Measurements from ENCODE around the gene TNFRSF6B.
"Not testable (repeated sequence)": the region's sequence is repeated elsewhere in the genome, so short reads cannot be mapped to it uniquely, and the experiment has no call there.

TNFRSF6B gene

GRCh38 chr20:63663332-63664066, 33.0 kb upstream of the TNFRSF6B start:
- DNase-seq = no peak

- no peak for DNase-seq
These were observed 32.2 kb upstream of the TNFRSF6B start for GRCh38 chr20:63664143-63664851.

- DNase-seq = no peak
These were observed 31.4 kb upstream of the TNFRSF6B start for GRCh38 chr20:63664861-63665594.

- no peak for DNase-seq
These were observed 30.7 kb upstream of the TNFRSF6B start for GRCh38 chr20:63665708-63666107.

- DNase-seq = no peak
These were observed 28.6 kb upstream of the TNFRSF6B start for GRCh38 chr20:63667858-63668257.

GRCh38 chr20:63668351-63668750, 28.1 kb upstream of the TNFRSF6B start:
- no peak for DNase-seq

GRCh38 chr20:63671695-63672094, 24.8 kb upstream of the TNFRSF6B start:
- DNase-seq = not testable (repeated sequence)

- DNase-seq = no peak
These were observed 23.8 kb upstream of the TNFRSF6B start for GRCh38 chr20:63672666-63673065.

GRCh38 chr20:63673951-63674350, 22.5 kb upstream of the TNFRSF6B start:
- DNase-seq = no peak

GRCh38 chr20:63675681-63676368, 20.6 kb upstream of the TNFRSF6B start:
- no peak for DNase-seq

- DNase-seq = no peak
These were observed 18.4 kb upstream of the TNFRSF6B start for GRCh38 chr20:63678071-63678470.

GRCh38 chr20:63678667-63679465, 17.6 kb upstream of the TNFRSF6B start:
- DNase-seq = no peak

- DNase-seq = no peak
These were observed 16.6 kb upstream of the TNFRSF6B start for GRCh38 chr20:63679799-63680305.

GRCh38 chr20:63680427-63680826, 16.0 kb upstream of the TNFRSF6B start:
- DNase-seq = no peak

GRCh38 chr20:63680857-63681608, 15.4 kb upstream of the TNFRSF6B start:
- no peak for DNase-seq

- no peak for DNase-seq
These were observed 14.8 kb upstream of the TNFRSF6B start for GRCh38 chr20:63681609-63682142.

GRCh38 chr20:63682384-63683139, 13.9 kb upstream of the TNFRSF6B start:
- DNase-seq = no peak

GRCh38 chr20:63685269-63686026, 11.0 kb upstream of the TNFRSF6B start:
- DNase-seq = no peak

GRCh38 chr20:63686094-63686491, 10.4 kb upstream of the TNFRSF6B start:
- DNase-seq = no peak
